Left renal pelvis (tissue), 4 donors: ENCODE results near the gene EWSR1. TPM values are rescaled to one million over a fixed set of nuclear protein-coding genes. Genes with fewer than 3 reads are reported as not detected.

Source experiments
- DNase-seq, 4 donors: peaks; one replicate each; pipeline ENCODE4 v3.0.0-alpha.2; 2013; ENCODE audit warnings: low read depth in 4 of 4, low spot score in 3 of 4
- polyA plus RNA-seq, 4 donors: library from polyadenylated mRNA; unstranded; fragments of 120-200 nt; gene quantifications; one replicate each; pipeline ENCODE4 v1.2.1, GENCODE V29; 2013; ENCODE audit not compliant: insufficient read length in 4 of 4

Gene EWSR1
- polyA plus RNA-seq, 4 donors = 240 to 371 (median 332) TPM

DNA sequence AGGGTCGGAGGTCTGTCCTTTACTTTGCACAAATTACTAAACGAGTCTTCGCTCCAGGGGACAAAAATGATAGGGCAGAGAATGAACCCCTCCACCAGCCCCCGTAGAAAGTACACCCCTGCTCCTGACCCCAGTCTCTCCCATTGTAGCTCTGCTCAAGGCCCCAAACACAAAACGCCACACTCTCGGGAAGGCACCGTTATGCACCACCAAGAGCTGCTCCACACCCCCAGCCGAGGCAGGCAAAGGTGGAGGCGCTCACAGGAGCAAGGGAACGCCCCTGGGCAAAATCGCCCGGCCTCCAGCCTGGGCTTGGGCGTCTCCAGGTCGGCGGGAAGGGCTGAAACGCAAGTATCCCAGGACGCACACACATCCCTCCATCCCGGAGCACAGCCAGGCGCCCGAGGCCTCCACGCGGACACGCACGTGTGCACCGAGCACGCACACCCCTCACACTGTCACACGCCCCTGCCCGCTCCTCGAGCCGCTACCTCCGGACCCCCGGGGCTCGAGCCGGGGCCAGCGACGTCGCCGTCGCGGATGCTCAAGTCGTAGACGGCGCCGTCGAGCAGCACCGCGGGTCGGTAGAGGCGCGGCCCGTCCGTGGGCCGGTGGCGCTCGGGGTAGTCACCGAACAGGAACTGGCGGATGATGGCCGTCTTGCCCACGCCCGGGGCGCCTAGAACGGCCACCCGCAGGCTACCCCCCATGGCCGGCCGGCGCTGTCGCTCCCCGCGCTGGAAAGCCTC, 46.6 kb downstream of the EWSR1 start:
- DNase-seq = no peak

DNA sequence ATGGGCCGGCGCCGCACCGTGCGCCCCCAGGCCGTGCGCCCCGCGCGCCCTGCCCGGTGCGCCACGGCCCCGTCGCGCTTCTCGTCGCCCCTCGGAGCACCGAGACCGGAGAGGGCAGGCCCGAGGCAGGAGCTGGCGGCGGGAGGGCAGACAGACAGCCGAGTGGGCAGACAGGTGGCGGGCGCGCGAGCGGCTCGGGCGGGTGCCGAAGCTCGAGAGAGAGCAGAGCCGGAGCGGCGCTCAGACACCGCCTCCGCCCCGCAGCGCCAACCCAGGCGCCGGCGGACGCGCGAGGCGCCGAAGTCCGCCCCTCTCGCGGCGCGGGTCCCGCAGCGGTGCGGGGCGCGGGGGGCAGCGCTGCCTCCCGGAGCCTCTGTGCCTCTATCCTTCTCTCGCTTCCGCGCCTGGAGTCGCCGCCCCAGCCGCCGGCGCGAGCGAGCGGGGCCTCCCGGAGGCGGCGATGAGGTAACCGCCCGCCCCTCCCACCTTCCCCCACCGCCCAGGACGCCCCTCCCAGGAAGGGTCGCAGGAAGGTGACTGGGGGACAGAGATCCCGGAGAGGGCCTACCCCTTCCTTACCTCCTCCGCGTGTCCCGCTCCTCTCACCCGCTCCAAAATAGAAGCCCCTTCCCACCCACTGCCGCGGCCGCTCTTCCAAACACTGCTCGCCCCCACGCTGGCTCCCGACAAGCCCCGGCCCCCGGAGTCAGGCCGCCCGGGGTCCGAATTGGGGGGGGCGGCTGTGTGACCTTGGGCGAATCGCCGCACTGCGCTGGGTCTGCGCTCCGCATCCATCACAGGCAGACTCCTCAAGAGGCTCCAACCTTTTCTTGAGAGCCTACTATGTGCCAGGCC, 47.4 kb downstream of the EWSR1 start, which contains the start of gene RASL10A:
TSS of gene RASL10A (minus strand) at position 412 of the 855 bp plus-strand sequence. CDS start 451 bp downstream, outside the sequence.
- no peak for DNase-seq

DNA sequence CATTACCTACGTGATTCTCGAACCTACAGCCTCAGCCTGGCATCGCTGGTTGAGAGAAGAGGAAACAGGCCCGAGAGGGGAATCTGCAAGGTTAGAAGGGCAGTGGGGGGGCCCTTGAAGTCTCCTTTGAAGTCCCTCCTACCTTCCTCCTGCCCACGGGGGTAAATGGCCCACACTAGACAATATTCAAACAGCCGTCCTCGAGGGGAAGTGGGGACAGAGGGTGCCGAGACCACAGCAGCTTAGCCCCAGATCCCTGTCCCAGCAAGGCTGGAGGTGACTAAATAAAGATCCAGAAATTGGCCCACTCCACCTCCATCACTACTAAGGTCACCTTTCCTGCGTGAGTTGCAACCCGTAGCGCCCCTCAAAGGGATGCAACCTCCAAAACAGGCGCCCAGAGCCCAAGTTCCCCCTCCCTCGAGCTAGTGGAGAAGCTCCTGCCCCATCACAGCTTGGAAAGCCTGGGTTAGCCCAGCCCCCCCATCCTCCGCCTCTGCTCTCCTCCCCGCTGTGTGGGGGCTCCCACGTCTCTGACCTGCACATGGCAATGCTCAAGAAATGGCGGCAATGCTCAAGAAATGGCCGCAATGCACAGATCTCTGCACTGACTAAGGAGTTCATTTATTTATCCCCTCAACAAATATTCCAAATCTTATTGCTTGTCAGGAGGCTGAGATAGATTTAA, 48.2 kb downstream of the EWSR1 start:
- DNase-seq = no peak

DNA sequence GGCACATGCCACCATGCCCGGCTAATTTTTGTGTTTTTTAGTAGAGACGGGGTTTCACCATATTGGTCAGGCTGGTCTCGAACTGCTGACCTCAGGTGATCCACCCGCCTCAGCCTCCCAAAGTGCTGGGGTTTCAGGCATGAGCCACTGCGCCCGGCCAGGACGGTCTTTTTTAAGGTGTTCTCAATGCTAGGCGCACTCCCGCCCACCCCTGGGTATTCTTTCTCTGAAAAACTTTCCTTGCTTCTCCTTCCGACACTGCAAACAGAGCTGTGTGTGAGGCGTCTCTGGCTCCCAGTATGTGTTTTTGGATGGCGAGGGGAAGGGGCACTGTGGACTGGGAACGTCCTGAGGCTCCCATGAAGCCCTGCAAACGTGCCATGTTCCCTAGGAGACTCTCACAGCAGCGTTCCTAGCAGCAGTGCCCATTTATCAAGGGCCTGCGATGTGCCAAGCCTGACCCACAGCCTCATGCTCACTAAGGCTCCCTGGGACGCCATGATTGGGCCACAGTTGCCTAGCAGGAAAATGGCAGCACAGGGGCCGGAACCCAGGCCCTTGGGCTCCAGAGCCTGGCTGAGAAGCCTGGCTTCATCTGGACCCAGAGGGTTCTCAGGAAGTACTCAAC, 49.9 kb downstream of the EWSR1 start:
- no peak for DNase-seq

DNA sequence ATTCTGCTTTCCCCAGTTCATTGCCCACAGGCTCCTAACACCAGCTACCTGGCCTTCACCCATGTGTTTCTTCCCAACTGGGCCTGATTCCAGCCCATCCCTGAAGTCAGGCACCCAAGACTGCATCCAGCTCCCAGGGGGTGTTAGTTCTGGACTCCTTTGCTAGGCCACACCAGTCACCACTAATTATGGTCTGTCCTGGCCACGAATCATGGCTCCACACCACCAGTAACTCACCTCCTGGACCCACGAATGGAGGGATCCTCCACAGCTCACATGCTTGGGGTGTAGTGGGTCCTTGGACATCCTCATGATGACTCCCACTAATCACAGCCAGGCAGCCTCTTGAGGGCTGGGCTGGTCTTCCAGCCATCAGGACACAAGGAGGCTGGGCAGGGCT, 51.0 kb downstream of the EWSR1 start:
- DNase-seq = no peak

DNA sequence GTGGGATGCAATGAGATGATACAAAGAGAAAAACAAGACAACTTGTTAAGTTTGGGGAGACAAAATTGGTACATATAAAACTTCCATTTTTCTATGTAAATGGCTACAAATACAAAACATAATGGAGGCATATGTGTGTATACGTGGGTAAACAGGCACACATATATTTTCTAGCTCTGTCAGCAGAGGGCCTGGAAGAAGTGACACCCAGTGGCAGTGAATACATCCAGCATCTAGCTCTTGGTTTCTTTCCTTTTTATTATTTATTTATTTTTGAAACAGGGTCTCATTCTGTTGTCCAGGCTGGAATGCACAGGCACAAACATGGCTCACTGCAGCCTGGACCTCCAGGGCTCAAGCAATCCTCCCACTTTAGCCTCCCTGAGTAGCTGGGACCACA, 52.5 kb downstream of the EWSR1 start:
- no peak for DNase-seq

DNA sequence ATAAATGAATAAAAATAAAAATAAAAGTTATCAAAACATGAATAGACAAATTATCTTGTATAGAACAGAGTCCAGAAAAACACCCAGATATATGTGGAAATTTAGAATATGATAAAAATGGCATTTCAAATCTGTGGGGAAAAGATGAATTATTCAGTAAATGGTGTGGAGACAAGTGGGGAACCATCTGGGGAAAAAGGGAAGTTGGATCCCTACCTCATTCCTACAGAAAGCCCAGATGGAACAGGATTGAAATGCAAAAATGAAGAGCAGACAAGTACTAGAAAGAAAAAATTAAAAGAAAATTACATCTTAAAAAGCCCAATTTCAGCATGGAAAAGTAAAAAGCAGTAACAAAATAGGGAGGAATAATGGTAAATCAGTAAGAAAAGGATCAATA, 55.6 kb downstream of the EWSR1 start:
- no peak for DNase-seq

DNA sequence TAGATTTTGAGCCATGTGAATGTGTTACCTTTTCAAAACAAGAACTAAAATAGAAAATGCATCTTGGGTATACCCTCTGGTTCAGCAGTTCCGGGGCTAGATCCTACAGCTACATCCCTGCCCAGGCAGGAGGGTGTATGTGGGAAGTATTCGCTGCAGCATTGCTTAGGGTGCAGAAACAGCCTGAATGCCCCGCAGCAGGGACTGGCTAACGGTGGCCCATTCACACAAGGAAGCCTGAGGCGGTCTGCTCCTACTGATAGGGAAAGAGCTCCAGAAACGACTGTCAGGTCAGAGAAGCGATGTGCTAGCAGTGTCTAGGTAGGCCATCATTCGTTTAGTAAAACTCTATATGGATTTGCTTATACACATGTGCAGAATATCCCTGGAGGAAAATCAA, 57.3 kb downstream of the EWSR1 start:
- DNase-seq = no peak

DNA sequence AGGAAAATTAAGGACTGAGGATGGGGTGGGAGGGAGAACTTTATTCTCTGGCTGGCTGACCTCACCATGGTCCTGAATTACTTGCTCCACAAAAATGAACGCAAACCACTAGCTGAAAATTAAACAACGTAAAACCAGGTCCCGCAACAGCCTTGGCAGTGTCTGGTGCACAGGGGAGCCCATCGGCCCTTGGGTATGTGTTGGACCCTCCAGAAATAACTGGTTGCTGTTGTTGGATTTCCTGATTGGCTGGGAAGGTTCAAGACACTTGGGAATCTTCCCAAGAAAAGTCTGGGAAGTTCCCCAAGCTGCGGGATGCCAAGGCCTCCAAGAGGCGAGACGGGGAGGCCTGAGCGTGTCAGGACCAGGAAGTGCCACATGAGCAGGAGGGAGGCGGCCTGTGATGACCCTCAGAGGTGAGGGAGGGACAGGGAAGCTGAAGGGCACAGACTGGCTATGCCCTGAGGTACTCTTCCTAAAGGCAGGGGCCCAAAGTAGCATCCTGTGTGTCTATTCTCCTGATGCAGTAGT, 57.8 kb downstream of the EWSR1 start:
- DNase-seq = no peak

DNA sequence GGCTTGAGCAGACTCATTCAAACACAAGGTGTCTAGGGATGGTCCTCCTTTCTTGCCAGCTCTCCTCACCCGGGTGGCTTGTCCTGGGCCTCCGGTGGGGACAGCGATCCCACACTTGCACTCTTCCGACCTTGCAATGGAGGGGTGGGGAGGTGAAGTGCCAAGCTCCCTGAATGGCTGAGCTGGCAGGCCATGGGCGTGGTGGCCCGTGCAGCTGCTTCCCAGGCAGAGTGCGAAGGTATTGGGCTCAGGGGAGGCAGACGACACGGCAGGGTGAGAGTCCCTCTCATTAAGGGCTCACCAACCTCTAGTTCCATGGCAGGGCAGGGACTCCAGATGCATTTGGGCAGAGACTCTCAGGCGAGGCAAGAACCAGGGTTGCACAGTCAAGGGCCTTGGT, 58.4 kb downstream of the EWSR1 start:
- DNase-seq = no peak

DNA sequence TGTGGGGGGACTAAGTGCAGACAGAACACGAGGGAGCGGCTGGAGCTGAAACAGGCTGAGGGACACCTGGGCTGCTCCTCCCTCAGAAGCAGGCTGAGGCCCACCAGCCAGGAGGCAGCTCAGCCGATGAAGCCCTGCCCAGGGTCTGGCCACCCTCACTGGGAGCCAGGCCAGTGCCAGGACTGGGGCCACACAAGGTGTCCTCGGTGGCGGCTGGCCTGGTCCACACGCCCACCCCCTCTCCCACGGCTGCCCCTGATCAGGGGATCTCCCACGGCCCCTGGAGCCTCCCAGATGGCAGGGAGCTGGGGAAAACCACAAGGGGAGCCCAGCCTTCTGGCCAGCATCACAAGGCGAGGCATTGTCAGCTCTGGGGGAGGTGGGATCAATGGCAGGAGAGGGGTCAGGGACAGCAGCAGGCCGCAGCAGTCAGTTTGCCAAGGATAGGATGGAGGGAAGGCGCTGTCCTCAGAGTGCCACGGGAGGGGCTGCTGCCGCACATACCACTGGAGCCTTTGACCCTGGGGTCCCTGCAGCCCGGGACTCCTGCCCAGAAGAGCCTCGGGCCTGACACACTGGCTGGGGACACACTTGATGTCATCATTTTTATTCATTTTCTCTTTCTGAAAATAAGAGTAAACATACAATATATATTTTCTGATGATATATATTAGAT, 59.2 kb downstream of the EWSR1 start:
- DNase-seq = no peak

DNA sequence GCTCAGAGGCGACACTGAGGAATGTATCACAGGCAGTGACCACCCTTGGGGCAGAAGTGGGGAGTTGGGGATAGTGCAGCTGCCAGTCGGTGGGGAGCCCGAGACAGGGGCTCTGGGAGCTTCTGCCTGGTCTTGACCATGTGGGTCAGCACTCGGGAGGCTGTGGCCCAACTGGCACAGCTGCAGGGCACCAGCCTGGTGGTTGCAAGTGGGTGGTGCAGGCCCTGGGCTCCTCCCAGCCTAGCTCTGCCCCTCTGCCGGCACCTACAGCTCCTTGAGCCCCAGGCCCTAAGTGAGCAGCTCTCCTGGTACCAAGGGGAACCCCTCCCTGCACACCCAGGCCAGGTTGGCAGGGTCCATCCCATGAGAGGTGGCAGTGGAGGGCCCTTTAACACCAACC, 60.0 kb downstream of the EWSR1 start:
- DNase-seq = no peak

DNA sequence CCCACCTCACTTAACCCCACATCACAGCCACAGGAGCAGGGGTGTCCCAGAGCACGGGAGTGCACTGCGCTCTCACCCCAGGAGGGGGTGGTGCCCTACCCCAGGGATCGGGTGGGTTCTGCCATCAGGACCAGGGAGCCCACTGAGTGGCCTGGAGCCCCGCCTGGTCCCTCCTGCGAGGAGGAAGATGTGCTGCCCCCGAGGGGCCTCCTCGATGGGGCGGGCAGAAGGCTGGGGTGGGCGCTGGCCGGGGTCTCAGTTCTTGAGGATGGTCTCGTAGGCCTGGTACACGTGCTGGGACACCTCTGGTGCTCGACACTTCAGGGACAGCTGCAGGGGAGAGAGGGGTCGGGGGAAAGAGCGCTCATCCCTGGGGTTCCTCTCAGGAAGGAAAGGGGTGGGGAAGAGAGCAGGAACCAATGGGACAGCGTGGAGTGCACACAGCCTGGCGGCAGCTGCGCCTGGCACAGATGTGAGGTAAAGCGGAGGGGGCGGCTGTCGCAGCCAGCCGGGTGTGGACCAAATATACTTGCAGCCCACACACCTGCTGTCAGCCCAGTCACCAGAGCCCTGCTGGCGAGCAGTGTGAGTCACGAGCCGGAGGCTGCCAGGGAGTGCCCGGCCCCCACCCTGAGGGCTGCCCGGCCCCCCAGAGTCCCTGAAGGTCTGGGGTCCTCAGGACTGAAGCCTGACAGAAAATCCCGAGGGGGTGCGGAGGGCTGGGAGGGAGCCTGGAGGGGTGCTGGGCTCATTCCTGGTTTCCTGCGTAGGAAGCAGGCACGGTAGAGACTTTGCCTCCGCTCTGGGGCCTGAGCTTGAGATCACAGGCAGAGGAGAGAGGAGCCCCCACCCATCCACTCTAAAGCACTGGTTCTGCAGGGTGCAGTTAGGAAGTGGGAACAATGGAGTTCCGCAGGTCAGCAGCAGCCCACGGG, 60.8 kb downstream of the EWSR1 start:
- no peak for DNase-seq

DNA sequence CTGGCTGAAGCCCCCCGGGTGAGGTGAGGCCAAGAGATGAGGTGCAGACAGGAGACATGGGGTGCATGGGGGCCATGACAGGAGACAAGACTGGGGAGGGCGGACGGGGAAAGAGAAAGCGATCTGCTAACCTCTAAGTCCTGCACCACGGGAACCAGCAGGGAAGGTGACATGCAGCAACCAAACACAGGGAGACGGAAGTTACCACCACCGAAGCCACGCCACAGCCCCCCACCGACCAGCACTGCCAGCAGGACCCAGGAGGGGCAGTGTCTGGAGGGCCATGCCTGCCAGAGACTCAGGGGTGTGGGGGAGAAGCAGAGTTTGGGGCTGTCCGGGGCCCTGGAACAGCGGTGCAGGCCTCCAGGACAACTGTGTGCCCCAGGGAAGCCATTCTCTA, 61.5 kb downstream of the EWSR1 start:
- DNase-seq = no peak

DNA sequence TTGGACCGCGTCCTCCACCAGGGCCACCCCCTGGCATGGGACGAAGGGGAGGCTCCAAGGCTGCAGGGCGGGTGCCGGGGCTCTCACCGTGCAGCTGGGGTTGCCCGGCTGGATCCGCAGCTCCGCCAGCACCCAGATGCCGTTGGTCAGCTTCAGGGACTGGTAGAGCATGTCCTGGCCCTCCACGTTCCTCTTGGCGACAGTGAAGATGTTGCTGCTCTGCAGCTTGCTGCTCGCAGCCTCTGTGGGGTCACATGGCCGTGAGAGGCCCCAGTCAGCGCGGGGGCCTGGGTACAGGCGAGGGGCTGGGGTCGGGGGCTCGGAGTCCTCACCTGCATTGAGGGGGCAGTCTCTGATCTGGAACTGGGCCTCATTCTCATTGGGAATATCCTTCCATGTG, 62.2 kb downstream of the EWSR1 start:
- DNase-seq = no peak

DNA sequence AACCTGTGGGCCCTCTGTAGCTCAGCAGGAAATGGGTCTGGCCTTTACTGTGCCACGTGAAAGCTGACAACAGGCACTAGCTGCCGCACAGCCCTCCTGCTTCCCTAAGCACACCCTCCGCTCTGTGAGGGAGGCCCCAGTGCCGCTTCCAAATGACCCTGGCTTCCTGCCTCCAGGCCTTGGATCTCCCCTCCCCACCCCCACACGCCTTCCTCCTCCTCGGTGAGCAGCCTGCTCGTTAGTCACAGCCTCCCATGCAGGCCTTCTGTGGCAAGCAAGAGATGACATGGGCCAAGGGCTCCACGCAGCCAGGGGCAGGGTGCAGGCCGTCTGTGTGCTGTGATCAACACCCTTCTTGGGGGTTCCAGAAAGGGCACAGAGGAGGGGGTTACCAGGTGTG, 62.7 kb downstream of the EWSR1 start:
- no peak for DNase-seq

DNA sequence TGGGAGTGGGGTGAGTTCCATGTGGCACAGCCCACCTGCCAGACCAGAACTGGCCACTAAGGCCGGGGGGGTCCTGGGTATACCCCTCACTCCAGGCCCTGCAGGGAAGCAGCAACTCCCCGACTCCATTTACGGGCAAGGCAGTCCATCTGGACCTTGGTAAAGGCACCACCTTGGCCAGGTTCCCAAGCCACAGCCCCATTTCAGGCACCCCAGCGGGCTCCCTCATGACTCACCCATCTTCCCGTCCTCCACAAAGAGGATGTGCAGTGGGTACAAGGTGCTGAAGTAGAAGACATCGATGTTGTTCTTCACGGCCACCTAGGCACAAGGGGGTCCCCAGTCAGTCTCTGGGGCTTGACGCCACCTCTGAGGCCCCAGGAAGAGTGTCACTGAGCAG, 63.1 kb downstream of the EWSR1 start:
- no peak for DNase-seq

DNA sequence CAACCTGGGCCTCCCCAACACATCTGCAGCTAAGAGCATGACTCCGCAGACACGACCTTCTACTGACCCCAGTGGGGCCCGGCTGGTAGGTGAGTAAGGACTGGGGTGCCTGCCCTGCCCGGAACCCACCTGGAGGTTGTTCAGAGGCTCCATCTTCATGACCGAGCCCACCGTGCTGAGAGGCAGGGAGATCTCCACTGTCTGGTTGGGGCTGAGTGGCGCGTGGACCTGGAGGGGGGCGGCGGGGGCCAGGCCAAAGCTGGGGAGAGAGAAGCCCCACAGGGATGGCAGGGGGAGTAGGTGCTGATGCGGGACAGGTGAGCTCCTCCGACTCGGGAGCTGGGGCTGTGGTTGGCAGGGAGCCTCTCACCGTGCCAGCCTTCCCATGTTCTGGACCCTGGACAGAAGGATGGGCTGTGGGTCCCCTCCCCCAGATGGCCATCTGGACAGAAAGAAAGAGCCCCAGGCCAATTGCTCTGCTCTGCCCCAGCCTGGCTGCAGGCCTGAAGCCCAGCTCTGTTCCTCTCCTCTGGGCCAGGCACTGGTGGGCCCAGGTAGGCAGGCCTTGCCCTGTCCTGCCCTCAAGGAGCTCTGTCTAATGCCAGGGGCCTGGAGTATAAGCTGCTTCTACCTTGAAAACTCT, 63.7 kb downstream of the EWSR1 start:
- DNase-seq = no peak
